Esophagus squamous epithelium (tissue), 4 donors: ENCODE results near the gene PHEX.

Experiments used
- POLR2A ChIP-seq, 4 donors: fragments of 450-650 bp; IDR thresholded peaks; one replicate each; pipeline ENCODE4 v1.6.1; 2017; ENCODE audit warnings: antibody characterized with exemption in 4 of 4, mild to moderate bottlenecking in 4 of 4, moderate library complexity in 3 of 4
- TF ChIP-seq, protein P1 (sequence below), 6 experiments: fragments of 450-650 bp in 4 of 6; fragments of 200-600 bp in 2 of 6; sonication (generic) in 2 of 6; IDR thresholded peaks; one replicate each; pipeline ENCODE4 v1.5.1; 2016 to 2019; ENCODE audit warnings: antibody characterized with exemption in 6 of 6, mild to moderate bottlenecking in 4 of 6, moderate library complexity in 4 of 6

DNA sequence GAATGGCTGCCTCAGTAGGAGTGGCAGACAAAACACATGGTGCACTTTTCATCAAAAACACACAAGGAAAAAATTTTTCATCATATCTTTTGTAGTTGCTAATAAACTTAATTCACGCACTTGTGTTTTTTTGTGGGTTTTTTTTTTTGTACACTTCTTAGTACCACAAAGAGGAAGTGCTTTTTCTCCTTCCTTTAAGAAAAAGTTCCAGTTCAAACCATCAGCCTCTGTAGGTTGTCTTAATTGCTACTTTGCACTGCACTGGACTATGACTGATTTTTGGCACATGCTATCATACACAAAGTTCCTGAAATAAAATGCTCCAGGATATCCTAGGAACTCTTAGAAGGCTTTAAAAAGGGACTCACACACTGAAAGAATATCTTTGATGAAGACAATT is at the start of gene PHEX:
- TF ChIP-seq, protein P1, sequence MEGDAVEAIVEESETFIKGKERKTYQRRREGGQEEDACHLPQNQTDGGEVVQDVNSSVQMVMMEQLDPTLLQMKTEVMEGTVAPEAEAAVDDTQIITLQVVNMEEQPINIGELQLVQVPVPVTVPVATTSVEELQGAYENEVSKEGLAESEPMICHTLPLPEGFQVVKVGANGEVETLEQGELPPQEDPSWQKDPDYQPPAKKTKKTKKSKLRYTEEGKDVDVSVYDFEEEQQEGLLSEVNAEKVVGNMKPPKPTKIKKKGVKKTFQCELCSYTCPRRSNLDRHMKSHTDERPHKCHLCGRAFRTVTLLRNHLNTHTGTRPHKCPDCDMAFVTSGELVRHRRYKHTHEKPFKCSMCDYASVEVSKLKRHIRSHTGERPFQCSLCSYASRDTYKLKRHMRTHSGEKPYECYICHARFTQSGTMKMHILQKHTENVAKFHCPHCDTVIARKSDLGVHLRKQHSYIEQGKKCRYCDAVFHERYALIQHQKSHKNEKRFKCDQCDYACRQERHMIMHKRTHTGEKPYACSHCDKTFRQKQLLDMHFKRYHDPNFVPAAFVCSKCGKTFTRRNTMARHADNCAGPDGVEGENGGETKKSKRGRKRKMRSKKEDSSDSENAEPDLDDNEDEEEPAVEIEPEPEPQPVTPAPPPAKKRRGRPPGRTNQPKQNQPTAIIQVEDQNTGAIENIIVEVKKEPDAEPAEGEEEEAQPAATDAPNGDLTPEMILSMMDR (IDR thresholded peaks at IDR 0.05): no peak
- TF ChIP-seq POLR2A (IDR thresholded peaks at IDR 0.05): no peak
